Measurements from ENCODE around the gene TSHZ2. TPM values are rescaled to one million over a fixed set of nuclear protein-coding genes. Genes with fewer than 3 reads are reported as not detected.

Gene TSHZ2
- total and polyA plus RNA-seq, 4 donors, result 0.93 to 8.8 (median 3.8) TPM

DNA sequence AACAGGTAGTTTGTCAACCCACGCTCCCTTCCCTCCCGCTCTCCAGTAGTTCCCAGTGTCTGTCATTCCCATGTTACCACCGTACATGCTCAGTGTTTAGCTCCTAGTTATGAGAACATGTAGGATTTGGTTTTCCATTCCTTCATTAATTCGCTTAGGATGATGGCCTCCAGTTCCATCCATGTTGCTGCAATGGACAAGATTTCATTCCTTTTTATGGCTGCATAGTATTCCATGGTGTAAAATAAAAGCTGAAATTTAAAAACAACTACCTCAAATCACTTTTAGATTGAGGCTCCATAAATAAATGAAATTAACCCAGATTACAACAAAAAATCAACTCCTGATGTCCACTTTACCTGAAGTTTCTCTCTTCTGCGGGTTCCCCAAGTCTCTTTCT is 430.9 kb downstream of the TSHZ2 start:
- no peaks in the 10 kb centered on the region for H3K36me3 ChIP-seq (ENCODE audit: control insufficient read depth in 4 of 4, insufficient read depth in 4 of 4, low read length in 4 of 4)
- TF ChIP-seq CTCF (IDR thresholded peaks at IDR 0.05; ENCODE audit: control extremely low read depth, extremely low read depth), result no peak
- ATAC-seq (ENCODE audit: insufficient read depth, low FRiP score) (no peak), DNase-seq (no peak)
- WGBS, 2 donors, result 97 to 98% methylated on average over 5 of the region's 5 CpGs
- no peaks in the 10 kb centered on the region for H3K27me3 ChIP-seq (ENCODE audit: control insufficient read depth in 3 of 3, insufficient read depth in 3 of 3, low read length in 2 of 3)
- H3K4me1 ChIP-seq (ENCODE audit: control insufficient read depth in 5 of 5, insufficient read depth in 5 of 5, low read length in 5 of 5), result peaks cover 0 to 10% (median 2%) of the 10 kb centered on the region in 5 donors
- no peak overlapping the region for H3K27ac ChIP-seq (ENCODE audit: low read depth in 1 of 2, low read length in 1 of 2)
- no peak overlapping the region for H3K9ac ChIP-seq (ENCODE audit: insufficient read depth in 1 of 2, low read length in 2 of 2)
- H3K9me3 ChIP-seq (ENCODE audit: control insufficient read depth in 4 of 4, insufficient read depth in 3 of 4, low read length in 3 of 4), result peaks cover 2 to 4% (median 2%) of the 10 kb centered on the region in 4 donors
- no peak overlapping the region for H3K4me3 ChIP-seq

- Histone ChIP-seq H3K4me3 (no peak overlapping the region), H3K9ac (ENCODE audit: insufficient read depth in 1 of 2, low read length in 2 of 2) (no peak overlapping the region), H3K36me3 (ENCODE audit: control insufficient read depth in 4 of 4, insufficient read depth in 4 of 4, low read length in 4 of 4) (no peaks in the 10 kb centered on the region), H3K27me3 (ENCODE audit: control insufficient read depth in 3 of 3, insufficient read depth in 3 of 3, low read length in 2 of 3) (no peaks in the 10 kb centered on the region), H3K27ac (ENCODE audit: low read depth in 1 of 2, low read length in 1 of 2) (no peak overlapping the region), H3K9me3 (ENCODE audit: control insufficient read depth in 4 of 4, insufficient read depth in 3 of 4, low read length in 3 of 4) (peaks cover 2 to 4% (median 2%) of the 10 kb centered on the region in 4 donors), H3K4me1 (ENCODE audit: control insufficient read depth in 5 of 5, insufficient read depth in 5 of 5, low read length in 5 of 5) (peaks cover 0 to 21% (median 3%) of the 10 kb centered on the region in 5 donors)
- WGBS, 2 donors, result 15 to 34% methylated on average over 3 of the region's 3 CpGs
- ATAC-seq (ENCODE audit: insufficient read depth, low FRiP score), result no peak
- TF ChIP-seq CTCF (IDR thresholded peaks at IDR 0.05; ENCODE audit: control extremely low read depth, extremely low read depth), result no peak
- no peak for DNase-seq
These were observed 433.0 kb downstream of the TSHZ2 start for GRCh38 chr20:53405139-53405538.

GRCh38 chr20:53406580-53406979 is 434.4 kb downstream of the TSHZ2 start:
- Histone ChIP-seq H3K27ac (ENCODE audit: low read depth in 1 of 2, low read length in 1 of 2) (no peak overlapping the region), H3K9ac (ENCODE audit: insufficient read depth in 1 of 2, low read length in 2 of 2) (no peak overlapping the region), H3K27me3 (ENCODE audit: control insufficient read depth in 3 of 3, insufficient read depth in 3 of 3, low read length in 2 of 3) (no peaks in the 10 kb centered on the region), H3K4me1 (ENCODE audit: control insufficient read depth in 5 of 5, insufficient read depth in 5 of 5, low read length in 5 of 5) (peaks cover 0 to 21% (median 3%) of the 10 kb centered on the region in 5 donors), H3K9me3 (ENCODE audit: control insufficient read depth in 4 of 4, insufficient read depth in 3 of 4, low read length in 3 of 4) (peaks cover 0 to 4% (median 2%) of the 10 kb centered on the region in 4 donors), H3K4me3 (no peak overlapping the region), H3K36me3 (ENCODE audit: control insufficient read depth in 4 of 4, insufficient read depth in 4 of 4, low read length in 4 of 4) (no peaks in the 10 kb centered on the region)
- DNase-seq (no peak), ATAC-seq (ENCODE audit: insufficient read depth, low FRiP score) (no peak)
- TF ChIP-seq CTCF (IDR thresholded peaks at IDR 0.05; ENCODE audit: control extremely low read depth, extremely low read depth), result no peak
- 95 to 97% methylated on average over 3 of the region's 3 CpGs for WGBS, 2 donors
